ENCODE data around the gene CASP12. TPM values are rescaled to one million over a fixed set of nuclear protein-coding genes. Genes with fewer than 3 reads are reported as not detected.
A peak's percentile ranks its signal among the peaks of the same experiment; 100 is the strongest.
"Not testable (repeated sequence)": the region's sequence is repeated elsewhere in the genome, so short reads cannot be mapped to it uniquely, and the experiment has no call there.

Gene CASP12
- total RNA-seq = 1 to 10 TPM; 4.7 to 7.8 TPM

GRCh38 chr11:104897891-104898684 lies at the start of gene CASP12:
TSS of gene CASP12 (minus strand) at chr11:104898460.
- Histone ChIP-seq H3K27me3 (replicated peaks; ENCODE audit: insufficient read depth) (no peaks in the 10 kb centered on the region), H3K36me3 (no peaks in the 10 kb centered on the region), H3K4me3 (peak within 1 kb of the TSS; percentile 71), H3K4me1 (ENCODE audit: control insufficient read depth in 1 of 2, low read depth in 2 of 2) (peaks cover 16 to 39% of the 10 kb centered on the region in 2 donors), H3K9me3 (no peaks in the 10 kb centered on the region), H3K27ac (peak within 1 kb of the TSS; percentile 54 to 69)
- DNase-seq (ENCODE audit: low spot score) = no peak
- no peak for TF ChIP-seq CTCF (IDR thresholded peaks at IDR 0.05)
- peak; percentile 69 for ATAC-seq (ENCODE audit: insufficient number of reproducible peaks, low FRiP score, low read depth)

GRCh38 chr11:104946907-104947306 lies 48.6 kb upstream of the CASP12 start:
- Histone ChIP-seq H3K4me3 (no peak overlapping the region), H3K4me1 (ENCODE audit: control insufficient read depth in 1 of 2, low read depth in 2 of 2) (no peaks in the 10 kb centered on the region), H3K36me3 (peaks cover 25% of the 10 kb centered on the region), H3K27ac (no peak overlapping the region), H3K9me3 (no peaks in the 10 kb centered on the region), H3K27me3 (replicated peaks; ENCODE audit: insufficient read depth) (no peaks in the 10 kb centered on the region)
- peak; percentile 33 for TF ChIP-seq CTCF (IDR thresholded peaks at IDR 0.05)
- ATAC-seq (ENCODE audit: insufficient number of reproducible peaks, low FRiP score, low read depth) = no peak
- DNase-seq (ENCODE audit: low spot score) = no peak

GRCh38 chr11:104944076-104944475 lies 45.8 kb upstream of the CASP12 start:
- no peaks in the 10 kb centered on the region for H3K27me3 ChIP-seq (replicated peaks; ENCODE audit: insufficient read depth)
- no peak overlapping the region for H3K27ac ChIP-seq
- H3K9me3 ChIP-seq = no peaks in the 10 kb centered on the region
- H3K4me1 ChIP-seq (ENCODE audit: control insufficient read depth in 1 of 2, low read depth in 2 of 2) = no peaks in the 10 kb centered on the region
- peaks cover 8% of the 10 kb centered on the region for H3K36me3 ChIP-seq
- no peak for TF ChIP-seq CTCF (IDR thresholded peaks at IDR 0.05)
- ATAC-seq (ENCODE audit: insufficient number of reproducible peaks, low FRiP score, low read depth) (no peak), DNase-seq (ENCODE audit: low spot score) (no peak)
- no peak overlapping the region for H3K4me3 ChIP-seq

- ATAC-seq (ENCODE audit: insufficient number of reproducible peaks, low FRiP score, low read depth) = no peak
- Histone ChIP-seq H3K27me3 (replicated peaks; ENCODE audit: insufficient read depth) (no peaks in the 10 kb centered on the region), H3K4me1 (ENCODE audit: control insufficient read depth in 1 of 2, low read depth in 2 of 2) (no peaks in the 10 kb centered on the region), H3K36me3 (peaks cover 8% of the 10 kb centered on the region), H3K9me3 (no peaks in the 10 kb centered on the region), H3K27ac (no peak overlapping the region), H3K4me3 (no peak overlapping the region)
- no peak for TF ChIP-seq CTCF (IDR thresholded peaks at IDR 0.05)
- DNase-seq (ENCODE audit: low spot score) = no peak
These were observed 45.3 kb upstream of the CASP12 start for GRCh38 chr11:104943561-104943960.

GRCh38 chr11:104934594-104934993 lies 36.3 kb upstream of the CASP12 start:
- DNase-seq (ENCODE audit: low spot score) (no peak), ATAC-seq (ENCODE audit: insufficient number of reproducible peaks, low FRiP score, low read depth) (no peak)
- Histone ChIP-seq H3K4me1 (ENCODE audit: control insufficient read depth in 1 of 2, low read depth in 2 of 2) (no peaks in the 10 kb centered on the region), H3K36me3 (no peaks in the 10 kb centered on the region), H3K27ac (no peak overlapping the region), H3K27me3 (replicated peaks; ENCODE audit: insufficient read depth) (no peaks in the 10 kb centered on the region), H3K4me3 (no peak overlapping the region), H3K9me3 (no peaks in the 10 kb centered on the region)
- no peak for TF ChIP-seq CTCF (IDR thresholded peaks at IDR 0.05)

- H3K9me3 ChIP-seq; DNase-seq (ENCODE audit: low spot score); H3K4me3 ChIP-seq; ATAC-seq (ENCODE audit: insufficient number of reproducible peaks, low FRiP score, low read depth); H3K27me3 ChIP-seq (replicated peaks; ENCODE audit: insufficient read depth); H3K4me1 ChIP-seq (ENCODE audit: control insufficient read depth in 1 of 2, low read depth in 2 of 2); H3K36me3 ChIP-seq; H3K27ac ChIP-seq: not testable (repeated sequence)
These were observed 35.8 kb upstream of the CASP12 start for GRCh38 chr11:104934073-104934472.
